GM21526 (cell line): Measurements from ENCODE around the gene THADA.
A peak's percentile ranks its signal among the peaks of the same experiment; 100 is the strongest.
"Not testable (repeated sequence)": the region's sequence is repeated elsewhere in the genome, so short reads cannot be mapped to it uniquely, and the experiment has no call there.

Source experiments
- ATAC-seq: cut with Tn5 transposase; IDR thresholded peaks from one replicate; pipeline ENCODE4 v1.9.1; 2021; ENCODE audit warnings: moderate library complexity; ENCODE audit not compliant: unreplicated experiment, low FRiP score

The THADA gene

GRCh38 chr2:43595603-43596412, at the start of gene THADA:
TSS of gene THADA (minus strand) at chr2:43596038. CDS start at chr2:43592392, 3,646 bp downstream.
- ATAC-seq = peak; percentile 94

- no peak for ATAC-seq
Measured at GRCh38 chr2:43643680-43644079, 47.8 kb upstream of the THADA start.

GRCh38 chr2:43642363-43642762, 46.5 kb upstream of the THADA start:
- ATAC-seq = no peak

- peak; percentile 100 for ATAC-seq
Measured at GRCh38 chr2:43637030-43637803, 41.4 kb upstream of the THADA start, which contains the start of gene PLEKHH2. TSS of gene PLEKHH2 (plus strand) at chr2:43637260. CDS start at chr2:43644674, 7,414 bp downstream.

- ATAC-seq = no peak
Measured at GRCh38 chr2:43636621-43637020, 40.8 kb upstream of the THADA start.

- ATAC-seq = not testable (repeated sequence)
Measured at GRCh38 chr2:43636153-43636552, 40.3 kb upstream of the THADA start.

GRCh38 chr2:43634604-43635306, 38.9 kb upstream of the THADA start:
- ATAC-seq = no peak

GRCh38 chr2:43631618-43632317, 35.9 kb upstream of the THADA start:
- ATAC-seq = no peak

- ATAC-seq = no peak
Measured at GRCh38 chr2:43622931-43623451, 27.2 kb upstream of the THADA start.

- no peak for ATAC-seq
Measured at GRCh38 chr2:43619511-43619910, 23.7 kb upstream of the THADA start.

- ATAC-seq = no peak
Measured at GRCh38 chr2:43616967-43617680, 21.3 kb upstream of the THADA start.

GRCh38 chr2:43612944-43613343, 17.1 kb upstream of the THADA start:
- no peak for ATAC-seq

GRCh38 chr2:43611987-43612894, 16.4 kb upstream of the THADA start:
- peak; percentile 80 for ATAC-seq

- ATAC-seq = no peak
Measured at GRCh38 chr2:43610361-43610760, 14.5 kb upstream of the THADA start.

- ATAC-seq = no peak
Measured at GRCh38 chr2:43609290-43609918, 13.6 kb upstream of the THADA start.

- ATAC-seq = no peak
Measured at GRCh38 chr2:43605851-43606250, 10.0 kb upstream of the THADA start.

GRCh38 chr2:43605079-43605655, 9.3 kb upstream of the THADA start:
- ATAC-seq = no peak

GRCh38 chr2:43604674-43605073, 8.8 kb upstream of the THADA start:
- no peak for ATAC-seq
